Loucy (cell line): ENCODE results near the gene CISTR.
"Not testable (repeated sequence)": the region's sequence is repeated elsewhere in the genome, so short reads cannot be mapped to it uniquely, and the experiment has no call there.

Experiments
- H2AFZ ChIP-seq: fragments of 200-600 bp; sonication (generic); 2 replicates; pipeline ENCODE4 v1.6.0; 2016; ENCODE audit warnings: antibody characterized with exemption, mild to moderate bottlenecking, low read length, moderate library complexity
- H3F3A ChIP-seq: fragments of 200-600 bp; 2 replicates; pipeline ENCODE4 v1.6.0; 2016; ENCODE audit warnings: antibody characterized with exemption, low read depth, mild to moderate bottlenecking
- H3K27me3 ChIP-seq: fragments of 200-600 bp; sonication (generic); 2 replicates; pipeline ENCODE4 v1.6.1; 2014; ENCODE audit warnings: low read length, mild to moderate bottlenecking; ENCODE audit not compliant: insufficient read depth, poor library complexity, severe bottlenecking
- H3K36me3 ChIP-seq: fragments of 200-600 bp; sonication (generic); 2 replicates; pipeline ENCODE4 v1.6.1; 2016; ENCODE audit warnings: low read length; ENCODE audit not compliant: insufficient read depth
- H3K4me1 ChIP-seq: fragments of 200-600 bp; sonication (generic); 2 replicates; pipeline ENCODE4 v1.5.1; 2014; ENCODE audit warnings: low read length, mild to moderate bottlenecking; ENCODE audit not compliant: insufficient read depth, poor library complexity, severe bottlenecking
- H3K4me2 ChIP-seq: fragments of 200-600 bp; sonication (generic); 2 replicates; pipeline ENCODE4 v1.6.0; 2014; ENCODE audit warnings: antibody characterized with exemption, low read length, low read depth, mild to moderate bottlenecking; ENCODE audit not compliant: poor library complexity, severe bottlenecking
- H3K4me3 ChIP-seq: fragments of 200-600 bp; sonication (generic); 2 replicates; pipeline ENCODE4 v1.5.1; 2014; ENCODE audit warnings: low read length, mild to moderate bottlenecking, mixed read lengths; ENCODE audit not compliant: poor library complexity, severe bottlenecking
- H3K79me2 ChIP-seq: fragments of 200-600 bp; sonication (generic); 2 replicates; pipeline ENCODE4 v1.6.1; 2014; ENCODE audit warnings: low read length; ENCODE audit not compliant: insufficient read depth
- H3K9ac ChIP-seq: fragments of 200-600 bp; sonication (generic); 2 replicates; pipeline ENCODE4 v1.6.0; 2014; ENCODE audit warnings: mild to moderate bottlenecking, low read depth, low read length, moderate library complexity; ENCODE audit not compliant: poor library complexity, severe bottlenecking
- H3K9me2 ChIP-seq: fragments of 200-600 bp; sonication (generic); replicated peaks from 2 replicates; pipeline ENCODE4 v1.6.1; 2016; ENCODE audit warnings: low read depth, low read length, mixed read lengths
- H3K9me3 ChIP-seq: fragments of 200-600 bp; sonication (generic); 2 replicates; pipeline ENCODE4 v1.6.1; 2014; ENCODE audit warnings: mild to moderate bottlenecking, antibody characterized with exemption, low read length, low read depth; ENCODE audit not compliant: insufficient read depth
- H4K20me1 ChIP-seq: fragments of 200-600 bp; sonication (generic); 2 replicates; pipeline ENCODE4 v1.6.0; 2014; ENCODE audit warnings: antibody characterized with exemption, low read length, mild to moderate bottlenecking; ENCODE audit not compliant: insufficient read depth, poor library complexity, severe bottlenecking
- CTCF ChIP-seq: fragments of 200-600 bp; sonication (generic); conservative IDR thresholded peaks from 2 replicates; pipeline ENCODE4 v1.5.1; 2014; ENCODE audit warnings: mild to moderate bottlenecking, antibody characterized with exemption, low read length
- EZH2phosphoT487 ChIP-seq: fragments of 200-600 bp; IDR thresholded peaks from 2 replicates; pipeline ENCODE4 v1.6.1; 2018; ENCODE audit warnings: antibody characterized with exemption, mild to moderate bottlenecking, moderate library complexity, borderline replicate concordance

CISTR gene

GRCh38 chr12:53766881-53767280, 15.1 kb upstream of the CISTR start:
- Histone ChIP-seq H3K9me3 (no peaks in the 10 kb centered on the region), H3F3A (no peaks in the 10 kb centered on the region), H3K4me3 (no peak overlapping the region), H3K4me1 (no peaks in the 10 kb centered on the region), H3K36me3 (no peaks in the 10 kb centered on the region), H3K9me2 (no peaks in the 10 kb centered on the region), H2AFZ (no peak overlapping the region), H3K4me2 (no peak overlapping the region), H3K27me3 (no peaks in the 10 kb centered on the region), H3K9ac (no peak overlapping the region), H4K20me1 (no peaks in the 10 kb centered on the region), H3K79me2 (no peaks in the 10 kb centered on the region)
- TF ChIP-seq EZH2phosphoT487 (no peak), CTCF (no peak)

- Histone ChIP-seq H4K20me1 (no peaks in the 10 kb centered on the region), H3F3A (no peaks in the 10 kb centered on the region), H3K79me2 (no peaks in the 10 kb centered on the region), H3K4me1 (no peaks in the 10 kb centered on the region), H3K4me3 (no peak overlapping the region), H3K27me3 (no peaks in the 10 kb centered on the region), H2AFZ (no peak overlapping the region), H3K9me2 (no peaks in the 10 kb centered on the region), H3K9me3 (no peaks in the 10 kb centered on the region), H3K4me2 (no peak overlapping the region), H3K36me3 (no peaks in the 10 kb centered on the region), H3K9ac (no peak overlapping the region)
- no peak for TF ChIP-seq EZH2phosphoT487
- TF ChIP-seq CTCF: no peak
Measured at GRCh38 chr12:53765891-53766290, 14.1 kb upstream of the CISTR start.

DNA sequence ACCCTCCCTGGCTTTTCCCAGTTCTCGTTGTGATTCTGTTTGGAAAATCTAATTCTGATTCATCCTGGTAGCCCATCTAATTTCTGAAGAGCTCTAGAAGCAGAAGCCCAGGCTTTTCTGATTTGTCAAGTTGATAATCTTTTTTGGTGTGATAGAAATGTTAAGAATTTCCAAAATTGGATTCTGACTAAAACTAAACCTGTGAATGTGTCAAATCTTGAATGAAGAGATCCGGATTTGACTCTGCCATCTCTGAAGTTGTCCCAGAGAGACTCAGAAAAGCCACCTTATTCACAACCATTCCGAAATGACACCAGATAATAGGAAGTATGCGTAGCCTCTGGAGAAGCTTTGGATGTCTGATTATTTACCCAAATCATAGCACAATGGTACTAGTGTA, 12.8 kb upstream of the CISTR start:
- Histone ChIP-seq H3F3A (no peaks in the 10 kb centered on the region), H4K20me1 (no peaks in the 10 kb centered on the region), H2AFZ (no peak overlapping the region), H3K27me3 (no peaks in the 10 kb centered on the region), H3K4me1 (no peaks in the 10 kb centered on the region), H3K9ac (no peak overlapping the region), H3K4me3 (no peak overlapping the region), H3K9me2 (no peaks in the 10 kb centered on the region), H3K36me3 (no peaks in the 10 kb centered on the region), H3K9me3 (no peaks in the 10 kb centered on the region), H3K4me2 (no peak overlapping the region), H3K79me2 (no peaks in the 10 kb centered on the region)
- TF ChIP-seq CTCF: no peak
- no peak for TF ChIP-seq EZH2phosphoT487

- not testable (repeated sequence) for H3K4me2 ChIP-seq, H3K79me2 ChIP-seq, H3K36me3 ChIP-seq, H4K20me1 ChIP-seq, H3K4me3 ChIP-seq, H3K27me3 ChIP-seq, H3K9me3 ChIP-seq, H2AFZ ChIP-seq, H3F3A ChIP-seq, H3K9me2 ChIP-seq, H3K9ac ChIP-seq
- peaks cover 12% of the 10 kb centered on the region for H3K4me1 ChIP-seq
Measured at GRCh38 chr12:53762793-53763192, 11.0 kb upstream of the CISTR start.
